Forelimb muscle (tissue), 1 donor: Measurements from ENCODE around the gene ZNF343. TPM values are rescaled to one million over a fixed set of nuclear protein-coding genes. Genes with fewer than 3 reads are reported as not detected.
A peak's percentile ranks its signal among the peaks of the same experiment; 100 is the strongest.

Experiments used
- DNase-seq: peaks from one replicate; pipeline ENCODE4 v3.0.0-alpha.2; 2013; ENCODE audit warnings: low read depth
- polyA plus RNA-seq: library from polyadenylated mRNA; unstranded; fragments of 120-200 nt; gene quantifications from one replicate; pipeline ENCODE4 v1.2.1, GENCODE V29; 2013; ENCODE audit not compliant: insufficient read length

Gene ZNF343
- polyA plus RNA-seq, 1 donor, result 10.5 TPM

GRCh38 chr20:2473516-2473915, 35.2 kb downstream of the ZNF343 start:
- DNase-seq, result no peak

GRCh38 chr20:2470423-2471193, 38.1 kb downstream of the ZNF343 start, which contains the start of gene SNRPB:
TSS of gene SNRPB (minus strand) at chr20:2470789. CDS start at chr20:2470690, 99 bp downstream.
- peak; percentile 98 for DNase-seq

- DNase-seq, result peak; percentile 13
These were observed 38.7 kb downstream of the ZNF343 start for GRCh38 chr20:2469991-2470422.

GRCh38 chr20:2468581-2469407, 39.9 kb downstream of the ZNF343 start:
- no peak for DNase-seq

- DNase-seq, result no peak
These were observed 41.3 kb downstream of the ZNF343 start for GRCh38 chr20:2467412-2467811.

GRCh38 chr20:2465100-2465499, 43.6 kb downstream of the ZNF343 start:
- DNase-seq, result no peak

GRCh38 chr20:2463616-2464365, 44.9 kb downstream of the ZNF343 start:
- DNase-seq, result no peak

GRCh38 chr20:2462484-2462883, 46.2 kb downstream of the ZNF343 start:
- DNase-seq, result no peak

- DNase-seq, result no peak
These were observed 47.8 kb downstream of the ZNF343 start for GRCh38 chr20:2460752-2461424.

- DNase-seq, result no peak
These were observed 48.5 kb downstream of the ZNF343 start for GRCh38 chr20:2459981-2460751.

- no peak for DNase-seq
These were observed 49.7 kb downstream of the ZNF343 start for GRCh38 chr20:2458919-2459499.

- no peak for DNase-seq
These were observed 52.8 kb downstream of the ZNF343 start for GRCh38 chr20:2455771-2456497.

- DNase-seq, result no peak
These were observed 54.9 kb downstream of the ZNF343 start for GRCh38 chr20:2453792-2454191.

- peak; percentile 24 for DNase-seq
These were observed 56.6 kb downstream of the ZNF343 start for GRCh38 chr20:2451939-2452732.

GRCh38 chr20:2451422-2451821, 57.3 kb downstream of the ZNF343 start:
- DNase-seq, result no peak

- DNase-seq, result no peak
These were observed 59.3 kb downstream of the ZNF343 start for GRCh38 chr20:2449386-2449785.

GRCh38 chr20:2446845-2447244, 61.9 kb downstream of the ZNF343 start:
- no peak for DNase-seq
